GM18873 (cell line): ENCODE data around the gene TANK.
A peak's percentile ranks its signal among the peaks of the same experiment; 100 is the strongest.
"Not testable (repeated sequence)": the region's sequence is repeated elsewhere in the genome, so short reads cannot be mapped to it uniquely, and the experiment has no call there.

Source experiments
- ATAC-seq: cut with Tn5 transposase; IDR thresholded peaks from one replicate; pipeline ENCODE4 v1.9.1; 2021; ENCODE audit warnings: mild to moderate bottlenecking, moderate library complexity, moderate number of reproducible peaks; ENCODE audit not compliant: unreplicated experiment, low FRiP score

Gene TANK

DNA sequence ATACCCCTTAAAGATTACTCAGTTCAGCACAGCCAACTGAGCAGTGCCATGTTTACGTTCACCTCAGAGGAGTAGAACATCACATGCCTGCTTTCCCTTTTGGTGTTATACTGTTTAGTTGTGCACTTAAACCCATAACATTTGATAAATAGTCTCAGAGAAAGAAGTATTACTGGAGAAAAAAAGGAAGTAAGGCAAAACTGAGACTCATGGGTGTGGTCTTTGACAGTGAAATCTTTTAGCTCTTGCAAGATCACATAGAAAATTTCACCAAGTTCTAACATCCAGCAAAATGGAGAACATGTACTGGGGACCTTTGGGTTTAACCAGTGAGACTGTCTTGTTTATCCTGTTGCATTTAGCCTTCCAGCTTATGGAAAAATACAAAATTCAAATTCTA lies 5.6 kb downstream of the TANK start:
- no peak for ATAC-seq

DNA sequence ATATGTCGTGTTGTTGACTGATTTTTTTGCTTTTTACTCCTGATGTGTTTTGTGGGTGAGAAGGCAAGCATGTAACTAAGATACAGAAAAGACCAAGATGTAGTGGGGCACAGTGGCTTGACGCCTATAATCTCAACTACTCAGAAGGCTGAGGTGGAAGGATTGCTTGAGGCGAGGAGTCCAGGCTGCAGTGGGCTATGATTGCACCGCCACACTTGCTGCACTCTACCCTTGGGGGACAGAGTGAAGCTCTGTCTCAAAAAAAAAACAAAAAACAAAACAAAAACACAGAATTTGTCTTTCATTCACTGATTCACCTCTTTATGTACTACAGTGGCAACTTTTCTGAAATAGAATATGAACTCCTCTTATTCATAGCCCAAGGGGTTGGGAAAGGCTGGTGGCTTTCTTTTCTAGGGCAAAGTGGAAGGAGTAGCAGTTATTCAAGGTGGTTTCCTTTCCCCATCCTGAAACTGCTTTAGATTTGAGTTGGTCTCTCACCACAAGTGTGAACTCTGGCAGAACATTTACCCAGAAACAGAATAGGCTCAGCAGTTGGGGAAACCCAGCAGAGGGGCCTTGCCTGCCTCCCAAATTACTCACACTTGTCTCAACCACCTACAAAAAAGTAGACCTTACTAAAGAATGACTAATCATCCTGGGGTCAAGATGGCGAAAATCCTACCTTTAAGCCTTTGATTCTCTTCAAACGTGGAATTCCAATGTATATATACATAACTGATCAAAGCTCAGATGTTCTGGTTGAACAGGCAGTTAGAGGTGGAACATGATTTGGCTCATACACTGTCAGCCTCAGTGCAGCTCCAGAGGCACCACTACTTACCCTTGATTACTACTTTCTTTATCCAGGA lies 6.5 kb downstream of the TANK start:
- peak; percentile 89 for ATAC-seq

GRCh38 chr2:161169335-161169734 lies 9.1 kb downstream of the TANK start:
- ATAC-seq = no peak

- no peak for ATAC-seq
Observed at GRCh38 chr2:161170377-161170776, 10.1 kb downstream of the TANK start.

DNA sequence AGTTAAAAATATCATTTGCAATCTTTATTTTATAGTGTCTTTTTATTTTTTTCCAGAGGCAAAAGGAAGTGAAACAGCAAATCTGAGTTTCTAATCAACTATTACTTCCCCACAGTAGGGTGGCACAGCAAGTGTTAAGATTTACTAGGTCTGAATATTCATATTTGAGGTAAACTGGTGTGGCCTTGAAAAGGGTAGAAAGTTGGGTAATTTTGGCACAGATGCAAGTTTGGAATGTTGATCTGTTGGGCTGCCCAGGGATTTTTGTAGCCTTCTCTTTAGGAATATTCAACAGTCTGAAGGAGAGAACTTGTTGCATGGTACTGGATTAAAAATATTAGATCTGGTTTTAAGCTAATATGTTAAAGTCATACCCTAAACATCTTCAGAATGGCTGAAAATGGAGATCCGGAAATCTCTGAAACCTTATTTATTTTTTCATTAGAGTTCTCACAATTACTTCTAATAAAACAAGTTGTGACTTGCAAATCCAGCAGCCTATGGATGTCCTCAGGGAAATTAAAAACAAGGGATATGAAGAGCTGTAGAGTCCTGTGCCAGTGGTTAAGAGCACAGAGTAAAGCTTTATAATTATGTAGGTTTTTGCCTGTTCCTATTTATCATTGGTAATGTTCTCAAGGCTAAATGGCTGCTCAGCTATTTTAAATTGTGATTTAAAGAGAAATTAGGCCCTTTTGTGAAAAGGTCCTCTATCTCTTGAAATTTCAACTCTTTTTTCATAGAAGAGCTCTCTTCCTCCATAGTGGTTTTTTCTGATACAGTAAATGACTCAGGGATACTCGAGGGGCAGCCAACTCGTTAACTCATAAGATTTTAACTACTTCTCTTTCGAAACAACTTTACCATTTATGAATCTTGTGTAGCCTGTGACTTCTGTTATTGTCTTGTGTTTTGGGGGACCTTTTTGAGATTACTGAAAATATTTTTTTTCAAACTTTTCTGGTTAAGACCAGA lies 11.0 kb downstream of the TANK start:
- no peak for ATAC-seq

GRCh38 chr2:161172901-161173540 lies 12.8 kb downstream of the TANK start:
- ATAC-seq = peak; percentile 70

DNA sequence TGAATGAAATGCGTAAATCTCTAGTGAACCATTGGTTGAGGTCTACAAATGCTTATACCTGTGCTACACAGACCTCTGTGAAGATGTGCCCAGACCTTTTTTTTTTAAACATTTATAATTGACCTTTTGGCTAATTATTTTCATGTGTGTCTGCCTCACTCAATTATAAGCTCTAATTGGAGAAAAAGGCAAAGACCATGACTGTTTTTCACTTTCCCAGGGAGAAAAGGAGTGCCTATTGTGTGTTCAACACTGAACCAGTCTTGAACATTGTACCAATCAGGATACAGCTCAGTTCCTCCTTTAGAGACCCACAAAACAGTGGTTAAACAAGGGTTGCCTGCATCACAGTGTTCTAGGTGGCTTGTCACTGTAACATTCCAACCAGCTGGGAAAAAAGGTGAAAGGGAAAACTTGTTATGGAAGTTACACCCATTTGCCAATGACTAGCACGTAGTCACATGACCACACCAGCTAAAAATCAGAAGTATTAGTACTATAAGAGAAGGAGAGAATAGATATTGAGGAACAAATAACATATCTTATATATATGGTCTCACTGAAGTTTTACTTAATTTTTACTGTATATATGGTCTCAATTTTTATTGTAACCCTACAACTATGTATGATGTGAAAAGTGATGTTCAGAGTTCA lies 13.4 kb downstream of the TANK start:
- no peak for ATAC-seq

DNA sequence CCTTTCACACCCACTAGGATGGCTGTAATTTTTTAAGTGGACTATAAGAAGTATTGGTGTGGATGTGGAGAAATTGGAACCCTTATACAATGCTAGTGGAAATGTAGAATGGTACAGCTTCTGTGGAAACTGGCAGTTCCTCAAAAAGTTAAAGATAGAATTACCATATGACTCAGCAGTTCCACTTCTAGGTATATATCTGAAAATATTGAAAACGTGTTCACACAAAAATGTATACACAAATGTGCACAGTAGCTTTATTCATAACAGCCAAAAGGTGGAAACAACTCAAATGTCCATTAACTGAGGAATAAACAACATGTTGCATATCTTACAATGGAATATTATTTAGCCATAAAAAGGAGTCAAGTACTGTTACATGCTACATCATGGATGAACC lies 17.7 kb downstream of the TANK start:
- no peak for ATAC-seq

- no peak for ATAC-seq
Observed at GRCh38 chr2:161178756-161179155, 18.5 kb downstream of the TANK start.

- no peak for ATAC-seq
Observed at GRCh38 chr2:161190050-161190449, 29.8 kb downstream of the TANK start.

DNA sequence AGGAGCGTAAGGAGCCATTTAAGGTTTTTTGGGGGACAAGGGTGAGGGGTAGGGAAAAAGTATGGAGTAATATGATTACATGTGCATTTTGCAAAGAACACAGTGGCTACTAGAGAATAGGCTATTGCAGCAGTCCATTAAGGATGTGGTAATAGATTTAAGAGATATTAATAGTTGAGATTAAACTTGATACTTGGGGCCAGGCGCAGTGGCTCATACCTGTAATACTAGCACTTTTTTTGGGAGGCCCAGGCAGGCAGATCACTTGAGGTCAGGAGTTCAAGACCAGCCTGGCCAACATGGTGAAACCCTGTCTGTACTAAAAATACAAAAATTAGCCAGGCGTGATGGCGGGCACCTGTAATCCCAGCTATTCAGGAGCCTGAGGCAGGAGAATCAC lies 35.4 kb downstream of the TANK start:
- not testable (repeated sequence) for ATAC-seq

DNA sequence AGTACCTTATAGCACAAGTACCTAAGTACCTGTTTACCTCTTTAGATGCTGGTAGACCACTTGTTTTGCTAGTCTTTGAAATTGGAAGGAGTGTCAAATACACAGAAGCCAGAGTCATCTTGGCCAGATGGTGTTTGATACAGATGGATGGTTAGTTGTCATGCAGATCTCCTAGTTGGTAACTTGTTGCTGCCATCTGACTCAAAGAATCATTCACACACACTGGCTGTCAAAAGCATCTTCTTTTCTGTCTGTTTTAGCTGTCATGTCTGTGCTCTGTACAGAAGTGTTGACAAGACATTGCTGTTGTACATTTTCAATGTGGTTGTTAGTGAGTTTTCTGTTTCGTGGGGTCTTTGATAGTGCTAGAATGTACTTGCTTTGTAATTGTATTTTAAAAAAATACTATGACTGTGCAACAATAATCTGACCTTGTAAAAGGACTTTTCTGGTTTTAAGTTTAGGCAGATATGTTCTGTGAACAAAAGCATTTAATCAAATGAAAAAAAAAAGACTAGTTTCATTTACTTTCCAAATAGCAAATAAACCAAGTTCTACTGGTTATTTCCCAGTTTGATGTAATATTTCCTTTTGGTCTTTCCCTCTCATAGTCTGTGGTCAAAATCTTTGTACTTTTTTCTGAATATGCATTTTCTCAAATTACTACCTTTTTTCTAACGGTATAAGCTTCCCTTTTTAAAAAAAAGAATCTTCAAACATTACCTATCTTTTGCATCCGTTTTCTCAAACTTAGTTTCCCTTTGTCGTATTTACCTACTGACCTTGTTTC lies 39.9 kb downstream of the TANK start:
- peak; percentile 75 for ATAC-seq

DNA sequence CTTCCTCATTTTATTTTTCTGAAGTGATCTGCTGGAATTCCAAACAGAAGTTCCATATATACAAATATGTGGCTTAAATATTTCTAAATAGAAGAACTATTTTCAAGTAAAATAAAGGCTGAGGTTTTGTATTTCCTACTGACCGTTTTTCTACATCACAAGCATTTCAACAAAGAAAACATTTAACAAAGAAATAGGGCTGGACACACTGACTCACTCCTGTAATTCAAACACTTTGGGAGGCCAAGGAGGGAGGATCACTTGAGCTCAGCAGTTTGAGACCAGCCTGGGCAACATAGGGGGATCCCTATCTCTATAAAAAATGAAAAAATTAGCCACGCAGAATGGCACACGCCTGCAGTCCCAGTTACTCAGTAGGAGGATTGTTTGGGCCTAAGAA lies 44.6 kb downstream of the TANK start:
- ATAC-seq = no peak

DNA sequence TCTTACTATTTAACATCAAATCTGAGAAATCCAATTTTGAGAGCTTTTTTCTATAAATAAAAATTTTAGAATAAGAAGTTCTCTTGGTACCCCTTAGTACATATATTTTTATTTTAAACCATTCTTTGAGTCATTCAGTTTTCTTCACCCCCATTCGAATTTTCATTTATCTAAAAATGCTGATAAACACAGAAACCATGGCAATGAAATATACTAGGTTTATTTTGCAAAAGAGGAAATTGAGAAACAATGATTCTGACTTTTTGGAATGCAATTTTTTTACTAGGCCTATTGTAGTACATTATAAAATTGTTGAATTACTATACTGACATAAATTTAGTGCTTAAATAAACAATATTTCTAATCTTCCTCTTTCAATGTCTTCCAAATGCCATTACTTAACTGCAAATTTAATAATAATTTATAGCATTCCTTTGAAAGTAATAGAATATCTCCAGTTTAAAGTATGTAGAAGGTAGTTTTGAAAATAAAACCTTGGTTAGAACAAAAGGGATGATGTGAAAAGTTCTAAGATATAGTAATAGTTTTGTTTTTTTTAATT lies 46.3 kb downstream of the TANK start:
- no peak for ATAC-seq

- ATAC-seq = no peak
Observed at GRCh38 chr2:161207941-161208340, 47.7 kb downstream of the TANK start.

DNA sequence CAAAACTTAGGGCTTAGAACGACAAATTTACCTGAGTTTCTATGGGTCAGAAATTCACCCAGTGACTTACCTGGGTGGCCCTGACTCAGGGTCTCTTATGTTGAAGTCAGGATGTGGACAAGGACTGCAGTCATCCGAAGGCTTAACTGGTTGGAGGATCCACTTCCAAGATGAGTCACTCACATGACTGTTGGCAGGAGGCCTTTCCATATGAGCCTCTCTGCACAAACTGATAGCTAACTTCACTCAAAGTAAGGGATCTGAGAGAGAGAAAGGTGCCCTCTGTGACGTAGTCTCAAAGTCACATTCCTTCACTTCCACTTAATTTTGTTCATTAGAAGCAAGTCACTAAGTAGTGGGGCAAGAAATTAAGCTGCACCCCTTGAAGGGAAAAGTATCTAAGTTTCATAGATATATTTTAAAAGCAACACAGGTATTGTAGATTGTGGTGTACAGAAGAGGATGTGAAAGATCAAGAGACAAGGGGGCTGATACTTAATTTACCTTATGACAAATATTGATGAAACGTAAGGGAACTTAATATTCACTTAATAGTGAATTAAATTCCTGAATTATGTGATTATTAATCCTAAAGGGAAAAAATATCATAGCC lies 48.4 kb downstream of the TANK start:
- no peak for ATAC-seq

- ATAC-seq = no peak
Observed at GRCh38 chr2:161209902-161210301, 49.7 kb downstream of the TANK start.

GRCh38 chr2:161217597-161218185 lies 57.5 kb downstream of the TANK start:
- ATAC-seq = no peak
